MM.1S (cell line): Measurements from ENCODE around the gene MAD1L1.

Experiments used
- DNase-seq: peaks from one replicate; pipeline ENCODE4 v3.0.0-alpha.2; 2015
- H2AFZ ChIP-seq: fragments of 300-600 bp; sonication (generic); 2 replicates; pipeline ENCODE4 v1.6.0; 2016; ENCODE audit warnings: antibody characterized with exemption, low read length
- H3F3A ChIP-seq: fragments of 300-600 bp; sonication (generic); 2 replicates; pipeline ENCODE4 v1.6.1; 2016; ENCODE audit warnings: mild to moderate bottlenecking, antibody characterized with exemption, low read length, moderate library complexity, mixed read lengths; ENCODE audit not compliant: insufficient read depth
- H3K27ac ChIP-seq: fragments of 300-600 bp; sonication (generic); 2 replicates; pipeline ENCODE4 v1.5.1; 2016; ENCODE audit warnings: mild to moderate bottlenecking, low read length
- H3K27me3 ChIP-seq: fragments of 300-600 bp; sonication (generic); replicated peaks from 2 replicates; pipeline ENCODE4 v1.6.0; 2016; ENCODE audit warnings: low read length; ENCODE audit not compliant: insufficient read depth
- H3K36me3 ChIP-seq: fragments of 300-600 bp; sonication (generic); replicated peaks from 2 replicates; pipeline ENCODE4 v1.6.1; 2016; ENCODE audit warnings: mild to moderate bottlenecking, low read length, mixed read lengths; ENCODE audit not compliant: insufficient read depth
- H3K4me1 ChIP-seq: fragments of 300-600 bp; sonication (generic); 2 replicates; pipeline ENCODE4 v1.6.1; 2016; ENCODE audit warnings: low read length, mixed read lengths
- H3K4me2 ChIP-seq: fragments of 300-600 bp; sonication (generic); 2 replicates; pipeline ENCODE4 v1.6.0; 2016; ENCODE audit warnings: low read depth, low read length
- H3K4me3 ChIP-seq: fragments of 300-600 bp; sonication (generic); 2 replicates; pipeline ENCODE4 v1.5.1; 2016; ENCODE audit warnings: low read length, mixed read lengths
- H3K79me2 ChIP-seq: fragments of 300-600 bp; sonication (generic); 2 replicates; pipeline ENCODE4 v1.6.1; 2016; ENCODE audit warnings: mixed run types, low read length, mixed read lengths
- H3K9ac ChIP-seq: fragments of 300-600 bp; sonication (generic); 2 replicates; pipeline ENCODE4 v1.6.1; 2016; ENCODE audit warnings: low read length, mixed read lengths
- H3K9me2 ChIP-seq: fragments of 300-600 bp; sonication (generic); replicated peaks from 2 replicates; pipeline ENCODE4 v1.6.1; 2016; ENCODE audit warnings: mild to moderate bottlenecking, low read length, mixed read lengths; ENCODE audit not compliant: insufficient read depth
- H3K9me3 ChIP-seq: fragments of 300-600 bp; sonication (generic); replicated peaks from 2 replicates; pipeline ENCODE4 v1.6.1; 2016; ENCODE audit warnings: mild to moderate bottlenecking, low read length, mixed read lengths; ENCODE audit not compliant: insufficient read depth
- H4K20me1 ChIP-seq: fragments of 300-600 bp; sonication (generic); 2 replicates; pipeline ENCODE4 v1.6.1; 2016; ENCODE audit warnings: mild to moderate bottlenecking, low read length, moderate library complexity, mixed read lengths; ENCODE audit not compliant: insufficient read depth
- EZH2 ChIP-seq: fragments of 300-600 bp; sonication (generic); optimal IDR thresholded peaks from 2 replicates; pipeline ENCODE3; 2017; ENCODE audit warnings: low read depth, mild to moderate bottlenecking, antibody characterized with exemption, low read length, mixed read lengths
- EZH2phosphoT487 ChIP-seq: fragments of 300-600 bp; sonication (generic); IDR thresholded peaks from 2 replicates; pipeline ENCODE4 v1.6.1; 2018; ENCODE audit warnings: antibody characterized with exemption, low read length
- TF ChIP-seq, protein P1 (sequence below): fragments of 300-600 bp; sonication (generic); IDR thresholded peaks from 2 replicates; pipeline ENCODE4 v1.5.1; 2016; ENCODE audit warnings: antibody characterized with exemption, low read length, mixed read lengths

Gene MAD1L1

DNA sequence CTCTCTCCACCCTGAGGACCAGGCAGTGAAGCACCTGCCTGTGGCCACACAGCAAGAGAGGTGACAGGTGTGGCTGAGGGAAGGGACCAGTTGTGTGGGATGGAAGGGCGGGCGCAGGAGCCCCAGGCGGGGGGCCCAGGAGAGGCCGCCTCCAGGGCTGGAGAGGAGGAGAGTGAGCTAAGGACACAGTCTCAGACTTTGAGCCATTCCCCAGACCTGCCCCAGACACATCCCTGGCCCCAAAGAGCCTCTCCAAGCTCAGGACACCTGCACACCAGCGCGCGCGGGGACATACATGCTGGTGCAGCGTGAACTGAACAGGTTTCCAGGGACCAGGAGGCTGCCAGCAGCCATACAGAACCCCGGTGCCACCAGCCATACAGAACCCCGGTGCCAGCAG lies 237.3 kb downstream of the MAD1L1 start:
- Histone ChIP-seq H3K27ac (no peak overlapping the region), H3K9me3 (no peaks in the 10 kb centered on the region), H3K27me3 (no peaks in the 10 kb centered on the region)

DNA sequence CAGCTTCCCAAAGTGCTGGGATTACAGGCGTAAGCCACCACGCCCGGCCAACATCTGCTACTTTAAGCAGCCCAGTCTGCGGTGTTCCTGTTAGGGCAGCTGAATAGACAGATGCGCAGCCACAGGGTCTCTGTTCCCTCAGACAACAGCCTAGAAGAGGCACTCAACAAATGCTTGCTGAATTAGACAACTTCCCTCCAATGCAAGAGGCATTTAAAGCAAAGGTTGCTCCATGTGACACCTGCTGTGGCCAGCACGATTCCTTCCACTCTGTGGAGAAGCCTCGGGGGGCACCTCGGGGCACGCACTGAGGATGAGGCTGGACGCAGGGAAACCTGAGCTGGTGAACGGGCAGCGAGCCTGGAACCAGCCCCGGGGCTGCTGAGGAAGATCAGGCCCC lies 237.8 kb downstream of the MAD1L1 start:
- H4K20me1 ChIP-seq = no peaks in the 10 kb centered on the region
- H3K4me1 ChIP-seq = no peaks in the 10 kb centered on the region
- no peaks in the 10 kb centered on the region for H3K36me3 ChIP-seq
- no peak overlapping the region for H3K27ac ChIP-seq
- H3K4me3 ChIP-seq = no peak overlapping the region
- H3F3A ChIP-seq = no peaks in the 10 kb centered on the region
- H3K4me2 ChIP-seq = no peak overlapping the region
- no peak overlapping the region for H3K9ac ChIP-seq
- no peaks in the 10 kb centered on the region for H3K27me3 ChIP-seq
- TF ChIP-seq EZH2 = no peak
- TF ChIP-seq EZH2phosphoT487 = no peak
- TF ChIP-seq, protein P1, sequence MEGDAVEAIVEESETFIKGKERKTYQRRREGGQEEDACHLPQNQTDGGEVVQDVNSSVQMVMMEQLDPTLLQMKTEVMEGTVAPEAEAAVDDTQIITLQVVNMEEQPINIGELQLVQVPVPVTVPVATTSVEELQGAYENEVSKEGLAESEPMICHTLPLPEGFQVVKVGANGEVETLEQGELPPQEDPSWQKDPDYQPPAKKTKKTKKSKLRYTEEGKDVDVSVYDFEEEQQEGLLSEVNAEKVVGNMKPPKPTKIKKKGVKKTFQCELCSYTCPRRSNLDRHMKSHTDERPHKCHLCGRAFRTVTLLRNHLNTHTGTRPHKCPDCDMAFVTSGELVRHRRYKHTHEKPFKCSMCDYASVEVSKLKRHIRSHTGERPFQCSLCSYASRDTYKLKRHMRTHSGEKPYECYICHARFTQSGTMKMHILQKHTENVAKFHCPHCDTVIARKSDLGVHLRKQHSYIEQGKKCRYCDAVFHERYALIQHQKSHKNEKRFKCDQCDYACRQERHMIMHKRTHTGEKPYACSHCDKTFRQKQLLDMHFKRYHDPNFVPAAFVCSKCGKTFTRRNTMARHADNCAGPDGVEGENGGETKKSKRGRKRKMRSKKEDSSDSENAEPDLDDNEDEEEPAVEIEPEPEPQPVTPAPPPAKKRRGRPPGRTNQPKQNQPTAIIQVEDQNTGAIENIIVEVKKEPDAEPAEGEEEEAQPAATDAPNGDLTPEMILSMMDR = no peak
- no peak for DNase-seq
- H3K9me2 ChIP-seq = no peaks in the 10 kb centered on the region
- H3K79me2 ChIP-seq = no peaks in the 10 kb centered on the region
- no peak overlapping the region for H2AFZ ChIP-seq
- H3K9me3 ChIP-seq = no peaks in the 10 kb centered on the region

More for the DNA sequence above, 237.3 kb downstream of the MAD1L1 start:
- TF ChIP-seq EZH2phosphoT487 (no peak), EZH2 (no peak)
- TF ChIP-seq, protein P1 = no peak
- DNase-seq = no peak
- Histone ChIP-seq H3K9me2 (no peaks in the 10 kb centered on the region), H3F3A (no peaks in the 10 kb centered on the region), H4K20me1 (no peaks in the 10 kb centered on the region), H3K36me3 (no peaks in the 10 kb centered on the region), H3K79me2 (no peaks in the 10 kb centered on the region), H3K4me1 (no peaks in the 10 kb centered on the region), H3K9ac (no peak overlapping the region), H2AFZ (no peak overlapping the region), H3K4me2 (no peak overlapping the region), H3K4me3 (no peak overlapping the region)

DNA sequence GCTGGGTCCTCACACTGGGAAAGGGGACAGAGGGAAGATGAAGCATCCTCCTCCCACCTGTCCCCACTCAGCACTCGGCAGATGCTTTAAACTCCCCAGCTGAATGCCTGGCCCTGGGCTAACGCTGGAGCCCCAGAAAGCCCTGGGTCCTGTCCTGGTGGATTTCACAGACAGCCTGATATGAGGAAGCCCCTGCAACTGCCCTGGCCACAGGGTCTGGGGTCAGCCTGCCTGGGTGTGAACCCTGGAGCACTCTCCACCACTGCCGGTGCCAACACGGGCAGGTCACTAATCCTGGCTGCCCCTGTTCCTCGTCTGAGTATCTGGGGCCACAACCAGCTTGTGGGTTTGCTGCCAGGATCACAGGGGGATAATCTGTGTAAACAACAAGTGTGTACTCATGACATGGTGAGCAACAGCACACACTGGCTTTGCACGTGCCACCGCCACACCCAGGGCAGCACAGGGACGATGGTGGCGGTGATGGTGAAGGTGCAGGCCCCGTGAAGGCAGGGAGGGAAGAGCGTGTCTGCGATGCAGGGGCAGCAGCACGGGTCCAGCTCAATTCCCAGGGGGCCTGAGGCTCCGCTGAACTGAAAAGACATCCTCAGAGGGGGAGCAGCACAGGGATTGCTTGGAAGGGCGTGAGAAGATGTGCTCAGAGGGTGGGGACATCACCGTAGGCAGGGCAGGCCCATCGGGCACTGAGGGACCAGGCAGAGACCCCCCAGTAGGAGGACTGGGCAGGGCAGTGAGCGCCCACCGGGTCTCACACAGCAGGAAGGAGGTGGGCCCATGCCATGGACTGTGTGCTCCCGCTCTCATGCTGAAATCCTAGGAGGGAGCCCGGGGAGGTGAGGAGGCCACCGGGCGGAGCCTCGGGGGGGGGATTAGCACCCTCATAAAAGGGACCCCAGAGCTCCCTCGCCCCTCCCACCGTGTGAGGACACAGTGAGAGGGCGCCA lies 238.7 kb downstream of the MAD1L1 start:
- DNase-seq = no peak
- H3K4me1 ChIP-seq = no peaks in the 10 kb centered on the region
- no peaks in the 10 kb centered on the region for H3K79me2 ChIP-seq
- H3K4me2 ChIP-seq = no peak overlapping the region
- H3K27ac ChIP-seq = no peak overlapping the region
- H3K9me3 ChIP-seq = no peaks in the 10 kb centered on the region
- H3K36me3 ChIP-seq = no peaks in the 10 kb centered on the region
- H2AFZ ChIP-seq = no peak overlapping the region
- TF ChIP-seq, protein P1 = no peak
- TF ChIP-seq EZH2 = no peak
- no peak for TF ChIP-seq EZH2phosphoT487
- no peak overlapping the region for H3K4me3 ChIP-seq
- H3F3A ChIP-seq = no peaks in the 10 kb centered on the region
- no peaks in the 10 kb centered on the region for H3K27me3 ChIP-seq
- H4K20me1 ChIP-seq = no peaks in the 10 kb centered on the region
- no peak overlapping the region for H3K9ac ChIP-seq
- H3K9me2 ChIP-seq = no peaks in the 10 kb centered on the region
